Measurements from ENCODE around the gene KNDC1. TPM values are rescaled to one million over a fixed set of nuclear protein-coding genes. Genes with fewer than 3 reads are reported as not detected.

KNDC1 gene
- total and polyA plus RNA-seq, 2 of the 13 experiments (the other 11 are each of a cell fraction or from before 2014, with no cell fraction given): 0.69 TPM; not detected in 1

- TF ChIP-seq SOX13 (IDR thresholded peaks at IDR 0.05): no peak
- TF ChIP-seq SOX13 (CRISPR knock-in tag; conservative IDR thresholded peaks at IDR 0.05 in 1 of 2, IDR thresholded peaks at IDR 0.05 in 1 of 2): no peak
These were observed 91.6 kb downstream of the KNDC1 start (continued) for GRCh38 chr10:133251388-133252222.

- no peak overlapping the region for H2AFZ ChIP-seq (ENCODE audit: low read length)
- peaks cover 12% of the 10 kb centered on the region for H3K4me1 ChIP-seq (ENCODE audit: insufficient read depth, low read length)
- H3K4me3 ChIP-seq (replicated peaks in 1 of 3; ENCODE audit: insufficient read depth in 1 of 3, low read depth in 2 of 3, low read length in 3 of 3): no peak overlapping the region
- BruUV-seq (replicated peaks): no TSS peak
- no peaks in the 10 kb centered on the region for H3K36me3 ChIP-seq (replicated peaks in 1 of 2; ENCODE audit: control insufficient read depth in 1 of 2, insufficient read depth in 2 of 2, low read length in 2 of 2)
- H3K4me2 ChIP-seq (ENCODE audit: low read depth, low read length): no peak overlapping the region
- POLR2A ChIA-PET: no interaction called here
- TF ChIP-seq GATAD2A (CRISPR knock-in tag; IDR thresholded peaks at IDR 0.05) (no peak), EZH2 (conservative IDR thresholded peaks at IDR 0.05; ENCODE audit: low read depth, low read length) (no peak), ZNF615 (CRISPR knock-in tag; IDR thresholded peaks at IDR 0.05; ENCODE audit: borderline replicate concordance) (no peak), LCORL (IDR thresholded peaks at IDR 0.05) (no peak), LCORL (CRISPR knock-in tag; IDR thresholded peaks at IDR 0.05) (no peak), NRL (CRISPR knock-in tag; IDR thresholded peaks at IDR 0.05; ENCODE audit: borderline replicate concordance) (no peak), KLF15 (CRISPR knock-in tag; IDR thresholded peaks at IDR 0.05; ENCODE audit: borderline replicate concordance) (no peak), ESRRA (CRISPR knock-in tag; IDR thresholded peaks at IDR 0.05; ENCODE audit: low read depth) (no peak), ZNF713 (CRISPR knock-in tag; IDR thresholded peaks at IDR 0.05) (no peak), NKX3-1 (CRISPR knock-in tag; IDR thresholded peaks at IDR 0.05) (no peak), ZFX (CRISPR knock-in tag; IDR thresholded peaks at IDR 0.05; ENCODE audit: low read depth) (no peak), CBX1 (IDR thresholded peaks at IDR 0.05; ENCODE audit: low read depth) (no peak), MTA3 (CRISPR knock-in tag; IDR thresholded peaks at IDR 0.05) (no peak), ZFP37 (CRISPR knock-in tag; IDR thresholded peaks at IDR 0.05; ENCODE audit: borderline replicate concordance) (no peak), ZNF562 (CRISPR knock-in tag; IDR thresholded peaks at IDR 0.05; ENCODE audit: borderline replicate concordance) (no peak), ZNF17 (CRISPR knock-in tag; IDR thresholded peaks at IDR 0.05) (no peak)
- TF ChIP-seq, protein P1, sequence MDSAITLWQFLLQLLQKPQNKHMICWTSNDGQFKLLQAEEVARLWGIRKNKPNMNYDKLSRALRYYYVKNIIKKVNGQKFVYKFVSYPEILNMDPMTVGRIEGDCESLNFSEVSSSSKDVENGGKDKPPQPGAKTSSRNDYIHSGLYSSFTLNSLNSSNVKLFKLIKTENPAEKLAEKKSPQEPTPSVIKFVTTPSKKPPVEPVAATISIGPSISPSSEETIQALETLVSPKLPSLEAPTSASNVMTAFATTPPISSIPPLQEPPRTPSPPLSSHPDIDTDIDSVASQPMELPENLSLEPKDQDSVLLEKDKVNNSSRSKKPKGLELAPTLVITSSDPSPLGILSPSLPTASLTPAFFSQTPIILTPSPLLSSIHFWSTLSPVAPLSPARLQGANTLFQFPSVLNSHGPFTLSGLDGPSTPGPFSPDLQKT (CRISPR knock-in tag; IDR thresholded peaks at IDR 0.05; ENCODE audit: borderline replicate concordance): no peak
- no peaks in the 10 kb centered on the region for H3K79me2 ChIP-seq (ENCODE audit: insufficient read depth, low read length)
- no peak for FAIRE-seq
- 37% methylated on average over 12 of the region's 12 CpGs for WGBS (ENCODE audit: low lambda C conversion rate)
- in situ Hi-C loops (cut with HindIII; ENCODE audit: extremely low pct_ligation_motif_present, low pct_unique_long_range_greater_than_20kb): no loop called here
- H3K9me3 ChIP-seq (ENCODE audit: low read length): no peaks in the 10 kb centered on the region
- DNase-seq (ENCODE audit: low spot score): no peak
- no peak overlapping the region for H3K27ac ChIP-seq (ENCODE audit: extremely low read length, insufficient read depth, low read length)
- intact Hi-C loops (cut with micrococcal nuclease; ENCODE audit: unreplicated experiment): no loop called here
- no peak for ATAC-seq
- no peaks in the 10 kb centered on the region for H4K20me1 ChIP-seq (ENCODE audit: insufficient read depth, low read length)
- H3K27me3 ChIP-seq (ENCODE audit: control insufficient read depth in 1 of 2, insufficient read depth in 2 of 2, low read length in 2 of 2): peaks cover 26 to 76% of the 10 kb centered on the region in 2 experiments
- H3K9ac ChIP-seq (ENCODE audit: insufficient read depth, low read depth, low read length): no peak overlapping the region
- CTCF ChIA-PET (ENCODE audit: low intra/inter-chr PET ratio, low total read pairs): no interaction called here
These were observed 92.2 kb downstream of the KNDC1 start for GRCh38 chr10:133252223-133252552.

All from HepG2 (cell line).